HG03342 (cell line): ENCODE measurements around the gene ITIH4.
"Not testable (repeated sequence)": the region's sequence is repeated elsewhere in the genome, so short reads cannot be mapped to it uniquely, and the experiment has no call there.

Experiments
- ATAC-seq: cut with Tn5 transposase; IDR thresholded peaks from one replicate; pipeline ENCODE4 v1.9.1; 2021; ENCODE audit warnings: mild to moderate bottlenecking, moderate library complexity; ENCODE audit not compliant: unreplicated experiment

Gene ITIH4

DNA sequence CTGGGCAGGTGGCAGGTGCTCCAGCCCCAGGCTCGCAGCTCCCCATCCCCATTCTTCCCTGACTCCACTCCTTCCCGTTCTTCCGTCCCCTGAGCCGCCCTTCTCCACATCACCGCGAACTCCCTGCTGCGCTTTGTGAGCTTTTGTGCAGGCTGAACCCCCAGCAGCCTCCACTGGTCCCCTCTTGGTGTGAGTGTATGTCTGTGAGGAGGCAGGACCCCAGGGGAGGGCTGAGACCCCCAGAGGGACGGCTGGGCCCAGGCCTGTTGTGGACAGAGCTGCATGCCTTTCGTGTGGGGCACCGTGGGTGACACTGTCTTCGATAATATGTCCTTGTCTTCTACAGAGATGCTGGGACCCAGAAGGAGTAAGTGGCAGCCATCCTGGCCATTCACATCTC lies 43.2 kb downstream of the ITIH4 start:
- no peak for ATAC-seq

DNA sequence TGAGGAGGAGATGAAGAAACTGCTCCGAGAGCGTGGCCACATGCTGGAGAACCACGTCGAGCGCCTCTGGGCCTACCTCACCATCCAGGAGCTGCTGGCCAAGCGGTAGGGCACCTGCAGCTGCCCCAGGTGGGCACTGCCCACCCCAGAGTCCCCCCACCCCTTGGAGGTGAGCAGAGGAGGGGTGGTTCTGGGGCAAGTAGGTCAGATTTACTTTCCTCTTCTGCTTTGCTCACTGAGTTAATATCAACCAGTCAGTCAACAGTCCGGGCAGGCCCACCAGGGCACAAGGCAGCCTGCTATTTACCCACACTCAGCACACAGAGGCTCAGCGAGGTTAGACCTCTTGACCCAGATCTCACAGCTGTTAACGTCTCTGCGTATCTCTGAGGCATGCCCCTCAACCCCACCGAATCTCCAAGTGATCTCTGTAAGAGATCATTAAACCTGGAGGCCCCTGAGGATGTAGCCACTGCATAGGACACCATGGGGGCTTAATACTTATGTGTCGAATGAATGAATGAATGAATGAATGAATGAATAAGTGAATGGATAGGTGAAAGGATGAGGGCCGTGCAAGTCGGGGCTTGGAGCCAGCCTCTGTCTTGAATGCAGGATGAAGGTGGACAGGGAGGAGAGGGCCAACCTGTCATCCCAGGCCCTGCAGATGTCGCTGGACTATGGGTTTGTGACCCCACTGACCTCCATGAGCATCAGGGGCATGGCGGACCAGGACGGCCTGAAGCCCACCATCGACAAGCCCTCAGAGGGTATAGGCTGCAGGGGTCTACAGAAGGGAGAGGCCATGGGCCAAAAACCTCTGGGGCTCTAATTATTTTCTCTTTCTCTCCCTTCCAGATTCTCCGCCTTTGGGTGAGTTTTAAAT lies 43.9 kb downstream of the ITIH4 start:
- no peak for ATAC-seq

DNA sequence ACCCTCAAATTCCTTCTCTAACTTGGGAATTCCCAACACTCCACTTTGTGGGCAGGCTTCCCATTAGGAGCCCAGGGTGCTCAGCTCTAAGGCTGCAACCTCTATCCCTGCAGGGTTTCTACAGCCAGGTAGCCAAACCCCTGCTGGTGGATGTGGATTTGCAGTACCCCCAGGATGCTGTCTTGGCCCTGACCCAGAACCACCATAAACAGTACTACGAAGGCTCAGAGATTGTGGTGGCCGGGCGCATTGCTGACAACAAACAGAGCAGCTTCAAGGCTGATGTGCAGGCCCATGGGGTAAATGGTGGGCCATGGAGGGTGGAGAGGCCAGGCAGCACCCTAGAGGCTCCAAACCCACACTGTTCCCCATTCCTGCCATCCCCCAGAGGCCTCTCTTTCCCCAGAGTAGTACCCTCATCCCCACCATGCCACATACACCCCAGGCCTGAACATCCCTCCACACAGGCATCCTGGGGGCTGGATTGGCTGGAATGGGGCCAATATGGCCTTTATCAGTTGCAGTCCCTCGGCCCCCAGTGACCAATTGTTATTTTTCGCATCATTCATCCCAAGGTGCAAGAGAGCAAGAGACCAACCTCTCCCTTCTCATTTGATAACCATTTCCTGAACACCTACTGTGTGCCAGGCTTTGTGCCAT lies 45.4 kb downstream of the ITIH4 start:
- no peak for ATAC-seq

DNA sequence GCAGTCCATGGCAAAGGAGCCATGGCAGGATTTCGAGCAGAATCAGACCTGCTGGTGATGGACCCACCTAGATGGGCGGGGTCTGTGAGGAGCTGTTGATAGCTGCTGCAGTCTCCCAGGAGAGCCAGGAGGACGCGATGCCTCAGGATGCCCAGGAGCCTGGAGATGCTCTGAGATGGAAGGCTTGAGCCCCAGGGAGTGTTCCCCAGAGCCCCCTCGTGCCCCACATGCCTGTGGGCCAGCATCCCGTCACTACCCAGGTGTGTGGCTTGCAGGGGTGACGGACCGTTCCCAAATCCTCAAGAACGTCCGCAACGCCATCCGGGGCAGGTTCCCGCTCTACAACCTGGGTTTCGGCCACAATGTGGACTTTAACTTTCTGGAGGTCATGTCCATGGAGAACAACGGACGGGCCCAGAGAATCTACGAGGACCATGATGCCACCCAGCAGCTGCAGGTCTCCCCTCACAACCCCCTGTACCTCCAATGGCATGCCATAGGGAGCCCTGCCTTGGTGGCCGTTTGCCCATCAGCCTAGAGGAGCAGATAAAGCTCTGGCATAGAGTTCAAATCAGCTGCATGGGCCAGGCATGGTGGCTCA lies 46.4 kb downstream of the ITIH4 start:
- ATAC-seq: no peak

DNA sequence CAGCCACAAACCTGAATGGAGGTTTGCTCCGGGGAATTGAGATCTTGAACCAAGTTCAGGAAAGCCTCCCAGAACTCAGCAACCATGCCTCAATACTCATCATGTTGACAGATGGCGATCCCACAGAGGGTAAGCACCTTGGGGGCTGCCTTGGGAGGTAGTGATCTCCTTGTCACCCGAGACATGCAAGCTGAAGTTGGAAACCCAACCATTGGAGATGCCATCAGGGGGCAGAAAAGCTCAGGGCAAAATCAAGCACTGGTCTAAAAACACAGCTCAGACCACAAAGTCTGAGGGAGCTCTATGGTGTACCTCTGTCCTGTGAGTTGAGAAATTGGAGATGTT lies 47.3 kb downstream of the ITIH4 start:
- ATAC-seq: no peak

DNA sequence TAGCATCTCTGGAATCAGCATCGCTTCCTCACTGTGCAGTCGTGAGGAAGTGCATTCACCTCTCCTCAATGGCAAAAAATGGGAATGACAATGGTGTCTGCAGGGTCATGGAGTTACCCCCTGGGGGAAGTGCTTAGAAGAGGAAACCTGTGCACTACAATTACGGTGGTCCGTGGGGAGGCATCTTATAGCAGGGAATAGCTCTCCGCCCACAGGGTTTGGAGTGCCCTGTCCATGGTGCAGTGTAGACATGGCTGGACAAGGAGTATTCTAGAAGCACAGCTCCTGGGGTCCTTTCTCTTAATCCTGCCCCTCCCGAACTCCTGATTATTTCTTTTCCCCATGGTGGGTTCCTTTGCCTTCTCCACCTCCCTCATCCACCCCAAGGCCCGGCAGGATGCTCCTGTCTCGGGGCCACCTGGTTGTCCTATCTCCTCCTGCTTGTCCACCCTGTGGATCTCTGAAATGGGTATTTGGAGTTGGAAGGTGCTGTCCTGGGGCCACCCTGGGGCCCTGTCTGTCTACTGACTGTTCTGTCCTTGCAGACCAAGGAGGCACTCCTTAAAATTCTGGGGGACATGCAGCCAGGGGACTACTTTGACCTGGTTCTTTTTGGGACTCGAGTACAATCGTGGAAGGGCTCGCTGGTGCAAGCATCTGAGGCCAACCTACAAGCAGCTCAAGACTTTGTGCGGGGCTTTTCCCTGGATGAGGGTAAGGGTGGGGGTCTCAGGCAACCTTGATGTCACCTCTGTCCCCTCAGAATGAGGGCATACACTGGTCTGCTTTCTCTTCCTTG lies 47.9 kb downstream of the ITIH4 start:
- no peak for ATAC-seq

DNA sequence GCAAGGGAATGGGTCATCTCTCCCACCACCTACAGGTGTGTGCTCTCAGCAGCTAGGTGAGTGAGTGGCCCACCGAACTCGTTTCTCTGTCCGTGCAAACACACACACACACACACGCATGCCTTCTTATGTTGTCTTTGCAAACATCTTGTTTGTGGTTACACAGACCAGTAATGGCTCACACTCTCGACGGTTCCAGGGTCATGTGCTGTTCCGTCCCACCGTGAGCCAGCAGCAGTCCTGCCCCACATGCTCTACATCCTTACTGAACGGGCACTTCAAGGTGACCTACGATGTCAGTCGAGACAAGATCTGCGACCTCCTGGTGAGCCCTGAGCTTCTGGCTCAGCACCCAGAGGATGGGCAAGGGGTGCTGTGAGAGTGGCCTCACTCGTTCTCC lies 48.7 kb downstream of the ITIH4 start:
- ATAC-seq: no peak

DNA sequence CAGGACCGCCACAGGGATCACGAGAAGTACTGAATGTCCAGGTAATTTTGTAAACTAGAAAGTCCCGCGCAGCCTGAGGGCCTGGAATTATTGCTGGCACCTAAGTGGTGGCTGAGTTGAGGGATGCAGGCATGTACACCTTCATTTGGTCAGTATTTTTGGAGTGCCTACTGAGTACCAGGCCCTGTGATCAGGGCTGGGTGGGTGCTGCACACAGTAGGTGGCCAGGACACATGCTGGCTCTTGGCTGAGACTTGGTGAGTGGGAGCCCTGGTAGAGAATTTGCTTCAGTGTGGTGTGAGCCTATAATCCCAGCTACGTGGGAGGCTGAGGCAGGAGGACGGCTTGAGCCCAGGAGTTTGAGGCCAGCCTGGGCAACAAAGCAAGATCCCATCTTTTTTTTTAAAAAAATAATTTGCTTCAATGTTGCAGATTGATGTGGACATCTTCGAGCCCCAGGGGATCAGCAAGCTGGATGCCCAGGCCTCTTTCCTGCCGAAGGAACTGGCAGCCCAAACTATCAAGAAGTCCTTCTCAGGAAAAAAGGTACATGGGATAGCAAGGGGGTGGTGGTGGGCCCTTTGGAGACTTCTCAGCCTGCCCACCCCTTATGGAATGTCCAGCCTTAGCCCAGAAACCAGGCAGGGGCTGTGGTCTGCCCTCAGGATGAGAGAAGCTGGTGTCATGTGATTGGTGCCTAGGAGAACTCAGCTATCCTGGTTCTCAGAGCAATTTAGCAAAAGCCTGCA lies 50.5 kb downstream of the ITIH4 start:
- no peak for ATAC-seq

DNA sequence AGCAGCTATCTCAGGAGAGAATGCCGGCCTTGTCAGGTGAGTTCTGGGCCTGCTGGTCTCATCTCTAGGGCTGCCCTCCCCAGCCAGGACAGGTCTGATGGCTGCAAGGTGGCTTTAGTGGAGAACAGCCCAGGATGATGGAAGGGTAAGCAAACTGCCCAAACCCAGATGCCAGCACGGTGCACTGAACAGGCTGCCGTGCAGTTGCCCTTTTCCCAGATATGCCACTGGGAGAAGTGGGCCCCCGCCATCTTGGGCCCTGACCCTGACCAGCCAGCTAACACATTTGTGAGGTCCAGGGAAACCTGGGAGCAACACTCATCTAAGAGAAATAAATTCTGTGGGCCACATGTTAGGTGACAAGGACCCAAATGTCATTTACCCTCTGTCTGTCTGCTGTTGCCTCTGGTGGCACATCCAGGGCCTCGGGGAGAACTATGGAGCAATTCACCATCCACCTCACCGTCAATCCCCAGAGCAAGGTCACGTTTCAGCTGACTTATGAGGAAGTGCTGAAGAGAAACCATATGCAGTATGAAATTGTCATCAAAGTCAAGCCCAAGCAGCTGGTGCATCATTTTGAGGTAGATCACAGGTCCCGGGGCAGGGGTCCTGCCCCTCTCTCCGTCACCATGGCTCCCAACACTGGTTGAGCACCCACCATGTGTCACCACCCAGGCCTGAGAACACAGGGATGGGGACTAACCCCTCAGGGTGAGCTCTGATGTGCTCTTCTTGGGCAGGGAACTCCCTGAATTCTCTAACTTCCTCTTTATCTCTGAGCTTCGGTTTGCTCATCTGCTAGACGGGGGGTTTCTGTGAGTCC lies 51.2 kb downstream of the ITIH4 start:
- peak; percentile 79 for ATAC-seq

DNA sequence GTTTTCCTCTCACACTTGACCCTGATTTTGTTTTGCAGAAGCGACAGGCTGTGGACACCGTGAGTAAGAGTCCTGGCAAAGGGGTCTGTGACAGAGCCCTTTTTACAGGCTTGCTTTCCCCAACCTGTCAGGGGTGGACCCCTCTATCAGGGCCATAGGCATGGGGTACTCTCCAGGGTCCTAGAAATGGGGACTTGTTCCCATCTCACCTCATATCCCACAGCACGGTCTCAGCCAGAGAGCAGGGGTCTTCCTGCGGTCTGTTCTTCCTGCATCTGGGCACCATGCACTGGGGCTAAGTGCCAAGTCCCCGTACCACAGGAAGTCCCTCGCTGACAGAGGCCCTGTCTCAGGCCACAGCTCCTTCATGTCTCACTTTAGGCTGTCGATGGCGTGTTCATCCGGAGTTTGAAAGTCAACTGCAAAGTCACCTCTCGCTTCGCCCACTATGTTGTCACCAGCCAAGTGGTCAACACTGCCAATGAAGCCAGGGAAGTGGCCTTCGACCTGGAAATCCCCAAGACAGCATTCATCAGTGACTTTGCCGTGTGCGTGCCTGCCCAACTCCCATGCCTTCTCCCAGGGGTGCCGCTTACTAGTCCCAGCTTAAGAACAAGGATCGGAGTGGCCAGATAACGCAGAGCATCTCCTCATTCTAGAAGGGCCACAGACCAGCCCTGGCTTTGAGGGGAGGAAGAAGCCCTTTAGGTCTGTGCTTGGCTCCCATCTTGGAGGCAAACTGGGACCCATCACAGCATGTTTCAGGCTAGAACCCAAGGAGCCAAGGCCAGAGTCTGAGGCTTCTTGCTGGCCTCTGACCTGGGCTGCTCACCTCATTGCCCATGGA lies 52.3 kb downstream of the ITIH4 start:
- ATAC-seq: no peak

DNA sequence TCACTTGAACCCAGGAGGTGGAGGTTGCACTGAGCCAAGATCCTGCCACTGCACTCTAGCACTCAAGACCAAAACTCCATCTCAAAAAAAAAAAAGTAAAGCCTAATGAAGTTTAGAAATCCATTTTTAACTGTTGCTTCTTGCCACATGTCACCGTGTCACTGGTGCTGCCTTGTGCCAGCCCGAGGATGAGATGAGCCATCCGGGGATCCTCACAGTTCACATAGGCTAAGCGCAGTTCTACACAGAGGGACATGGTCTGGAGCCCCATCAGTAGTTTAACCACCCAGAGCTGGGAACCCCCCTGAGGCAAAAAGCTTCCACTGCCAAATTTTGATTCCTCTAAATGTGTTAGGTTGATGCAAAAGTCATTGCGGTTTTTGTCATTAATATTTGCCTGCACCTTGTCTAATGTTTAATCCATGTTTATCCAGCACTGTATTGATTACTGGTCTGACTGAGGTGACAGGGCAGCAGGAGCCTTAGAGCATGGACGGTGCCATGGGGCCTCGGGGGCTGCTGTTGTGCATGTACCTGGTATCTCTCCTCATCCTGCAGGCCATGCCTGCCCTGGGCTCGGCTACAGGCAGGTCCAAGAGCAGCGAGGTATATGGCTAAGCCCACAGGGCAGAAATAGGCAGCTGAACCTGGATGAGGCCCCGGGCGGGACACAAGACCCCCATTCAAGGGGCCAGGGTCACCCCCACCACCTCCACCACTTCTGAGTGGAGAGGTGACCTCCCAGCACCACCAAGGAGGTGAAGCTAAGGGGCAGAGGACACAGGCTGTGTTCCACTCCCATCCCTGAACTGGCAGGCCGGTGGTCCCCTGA lies 53.1 kb downstream of the ITIH4 start, which contains the start of gene ITIH1:
TSS of gene ITIH1 (plus strand) at position 473 of the 832 bp plus-strand sequence. CDS start at position 490, 17 bp downstream.
- no peak for ATAC-seq

DNA sequence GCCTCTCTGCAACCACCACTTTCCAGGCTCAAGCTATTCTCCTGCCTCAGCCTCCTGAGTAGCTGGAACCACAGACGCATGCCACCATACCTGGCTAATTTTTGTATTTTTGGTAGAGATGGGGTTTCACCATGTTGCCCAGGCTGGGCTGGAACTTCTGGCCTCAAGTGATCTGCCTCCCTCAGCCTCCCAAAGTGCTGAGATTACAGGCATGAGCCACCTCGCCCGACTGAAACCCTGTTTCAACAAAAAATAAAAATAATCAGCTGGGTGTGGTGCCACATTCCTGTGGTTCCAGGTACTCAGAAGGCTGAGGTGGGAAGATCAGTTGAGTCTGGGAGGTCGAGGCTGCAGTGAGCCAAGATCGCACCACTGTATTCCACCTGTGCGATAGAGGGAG lies 54.0 kb downstream of the ITIH4 start:
- ATAC-seq: not testable (repeated sequence)

DNA sequence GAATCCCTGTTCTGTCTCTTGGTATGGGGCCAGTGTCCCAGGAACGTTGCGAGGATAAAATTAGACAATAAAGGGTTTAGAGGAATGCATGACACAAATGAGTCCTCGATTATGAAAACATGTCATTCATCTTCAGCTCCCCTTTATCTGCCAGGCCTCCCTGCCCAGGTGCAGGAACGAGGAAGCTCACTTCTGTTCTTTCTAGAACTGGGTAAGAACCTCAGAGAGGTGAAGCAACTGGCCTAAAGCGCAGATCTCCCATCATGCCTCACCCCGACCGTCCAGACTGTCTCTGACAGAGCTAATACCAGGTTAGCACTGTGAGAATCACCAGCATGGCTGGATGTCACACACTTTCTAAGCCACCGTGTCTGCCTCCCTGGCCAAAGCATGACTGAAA lies 54.6 kb downstream of the ITIH4 start:
- no peak for ATAC-seq

DNA sequence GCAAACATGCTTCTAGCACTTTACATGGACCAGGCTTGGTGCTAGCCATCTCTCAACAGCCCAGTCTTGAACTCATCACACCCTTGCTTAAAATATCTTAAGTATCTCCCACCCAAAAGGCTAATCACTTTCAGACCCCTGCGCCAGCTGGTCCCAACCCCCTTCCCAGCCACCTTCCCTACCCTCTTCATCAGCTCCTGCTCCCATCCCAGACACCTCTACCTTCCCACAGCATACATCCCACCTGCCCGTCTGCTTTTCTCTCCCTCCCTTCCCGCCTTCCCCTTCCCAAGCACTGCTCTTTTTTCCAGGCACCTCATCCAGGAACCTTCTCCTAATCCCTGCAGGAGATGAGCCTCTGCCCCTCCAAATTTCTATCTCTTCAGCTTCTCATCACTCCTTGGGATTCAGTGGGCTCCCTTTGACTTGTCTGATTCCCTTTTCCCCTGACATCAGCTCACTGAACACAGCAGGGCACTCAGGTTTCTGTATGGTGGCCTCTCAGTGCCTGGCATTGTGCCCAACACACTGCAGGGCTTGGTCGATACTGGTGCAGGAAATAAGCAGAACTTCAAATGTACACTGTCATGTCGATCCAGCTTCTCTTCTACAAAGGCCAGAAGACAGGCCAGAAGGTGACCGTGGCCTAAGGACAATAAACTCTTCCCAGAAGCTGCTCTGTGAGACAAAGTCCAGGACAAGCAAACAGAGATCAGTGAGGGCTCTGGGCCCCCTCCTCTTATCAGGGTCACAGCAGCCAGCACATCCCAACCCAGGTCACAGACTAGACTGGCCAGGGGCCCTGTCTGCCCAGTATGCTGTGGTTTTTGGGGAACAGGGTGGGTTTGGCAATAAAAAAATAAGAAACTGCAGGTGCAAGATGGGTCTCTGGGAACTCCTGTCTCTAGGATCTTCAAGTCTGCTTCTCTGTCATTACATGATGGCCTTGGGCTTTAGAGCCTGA lies 55.3 kb downstream of the ITIH4 start:
- no peak for ATAC-seq

DNA sequence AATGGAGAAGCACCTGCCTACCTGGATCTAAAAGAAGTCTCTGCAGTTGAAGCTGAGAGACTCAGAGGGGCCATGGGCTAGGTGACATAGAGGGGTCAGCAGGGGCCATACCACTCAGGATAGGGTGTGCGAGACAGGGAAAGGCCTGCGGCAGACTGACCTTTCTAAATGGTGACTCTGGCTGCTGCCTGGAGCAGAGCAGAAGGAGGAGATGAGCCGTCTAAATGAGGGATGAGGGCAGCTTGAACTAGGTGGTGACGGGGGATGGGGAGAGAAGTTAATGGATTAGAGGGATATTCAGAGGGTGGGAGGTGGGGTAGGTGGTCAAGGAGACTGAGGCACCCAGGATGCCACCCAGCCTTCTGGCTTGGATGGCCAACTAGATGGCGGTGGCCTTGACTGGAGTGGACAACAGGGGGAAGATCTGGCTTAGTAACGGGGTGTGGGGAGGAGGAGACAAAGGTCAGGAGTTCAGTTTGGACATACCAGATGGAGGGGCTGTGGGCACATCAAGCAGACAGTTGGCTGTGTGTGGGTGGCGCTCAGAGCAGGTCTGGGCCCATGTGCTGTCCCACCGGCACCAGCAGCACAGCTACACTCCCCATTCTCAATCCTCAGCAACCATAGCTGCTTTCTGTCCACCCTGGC lies 56.3 kb downstream of the ITIH4 start:
- ATAC-seq: no peak
